ENCODE results near the gene DGKG. TPM values are rescaled to one million over a fixed set of nuclear protein-coding genes. Genes with fewer than 3 reads are reported as not detected.

Gene DGKG
- 2.5 TPM for total RNA-seq

- H3K4me3 ChIP-seq (ENCODE audit: low read length) = peak within 1 kb of the TSS; percentile 54
- peaks cover 72% of the 10 kb centered on the region for H3K4me1 ChIP-seq (ENCODE audit: insufficient read depth, low read length)
- H3K27me3 ChIP-seq (ENCODE audit: insufficient read depth, low read length) = peaks cover 6% of the 10 kb centered on the region
- H3K9me3 ChIP-seq (ENCODE audit: low read depth, low read length) = no peaks in the 10 kb centered on the region
These were observed at the start of gene DGKG for GRCh38 chr3:186361762-186362536. DGKG (minus strand) TSS chr3:186362234; CDS start chr3:186320459, 41,775 bp downstream.

- H3K27me3 ChIP-seq (ENCODE audit: insufficient read depth, low read length) = no peaks in the 10 kb centered on the region
- peaks cover 15% of the 10 kb centered on the region for H3K4me1 ChIP-seq (ENCODE audit: insufficient read depth, low read length)
- H3K4me3 ChIP-seq (ENCODE audit: low read length) = no peak overlapping the region
- no peaks in the 10 kb centered on the region for H3K9me3 ChIP-seq (ENCODE audit: low read depth, low read length)
These were observed 49.1 kb upstream of the DGKG start for GRCh38 chr3:186411089-186411488.

GRCh38 chr3:186406669-186407635 lies 44.9 kb upstream of the DGKG start:
- Histone ChIP-seq H3K9me3 (ENCODE audit: low read depth, low read length) (no peaks in the 10 kb centered on the region), H3K27me3 (ENCODE audit: insufficient read depth, low read length) (no peaks in the 10 kb centered on the region), H3K4me3 (ENCODE audit: low read length) (no peak overlapping the region)

GRCh38 chr3:186401556-186401955 lies 39.5 kb upstream of the DGKG start:
- Histone ChIP-seq H3K4me1 (ENCODE audit: insufficient read depth, low read length) (no peaks in the 10 kb centered on the region), H3K4me3 (ENCODE audit: low read length) (no peak overlapping the region), H3K27me3 (ENCODE audit: insufficient read depth, low read length) (no peaks in the 10 kb centered on the region), H3K9me3 (ENCODE audit: low read depth, low read length) (no peaks in the 10 kb centered on the region)

More at GRCh38 chr3:186406669-186407635, 44.9 kb upstream of the DGKG start:
- no peaks in the 10 kb centered on the region for H3K4me1 ChIP-seq (ENCODE audit: insufficient read depth, low read length)

- no peaks in the 10 kb centered on the region for H3K27me3 ChIP-seq (ENCODE audit: insufficient read depth, low read length)
- H3K4me1 ChIP-seq (ENCODE audit: insufficient read depth, low read length) = no peaks in the 10 kb centered on the region
- H3K4me3 ChIP-seq (ENCODE audit: low read length) = no peak overlapping the region
- no peaks in the 10 kb centered on the region for H3K9me3 ChIP-seq (ENCODE audit: low read depth, low read length)
These were observed 38.6 kb upstream of the DGKG start for GRCh38 chr3:186400662-186401061.

- H3K4me1 ChIP-seq (ENCODE audit: insufficient read depth, low read length) = no peaks in the 10 kb centered on the region
- H3K27me3 ChIP-seq (ENCODE audit: insufficient read depth, low read length) = no peaks in the 10 kb centered on the region
- no peaks in the 10 kb centered on the region for H3K9me3 ChIP-seq (ENCODE audit: low read depth, low read length)
- H3K4me3 ChIP-seq (ENCODE audit: low read length) = no peak overlapping the region
These were observed 38.0 kb upstream of the DGKG start for GRCh38 chr3:186400026-186400425.

GRCh38 chr3:186394566-186395217 lies 32.7 kb upstream of the DGKG start:
- H3K27me3 ChIP-seq (ENCODE audit: insufficient read depth, low read length) = no peaks in the 10 kb centered on the region

GRCh38 chr3:186386883-186387560 lies 25.0 kb upstream of the DGKG start:
- H3K4me3 ChIP-seq (ENCODE audit: low read length) = no peak overlapping the region
- H3K27me3 ChIP-seq (ENCODE audit: insufficient read depth, low read length) = no peaks in the 10 kb centered on the region
- H3K4me1 ChIP-seq (ENCODE audit: insufficient read depth, low read length) = no peaks in the 10 kb centered on the region
- no peaks in the 10 kb centered on the region for H3K9me3 ChIP-seq (ENCODE audit: low read depth, low read length)

More at GRCh38 chr3:186394566-186395217, 32.7 kb upstream of the DGKG start:
- Histone ChIP-seq H3K4me3 (ENCODE audit: low read length) (no peak overlapping the region), H3K9me3 (ENCODE audit: low read depth, low read length) (no peaks in the 10 kb centered on the region), H3K4me1 (ENCODE audit: insufficient read depth, low read length) (no peaks in the 10 kb centered on the region)

- H3K4me1 ChIP-seq (ENCODE audit: insufficient read depth, low read length) = no peaks in the 10 kb centered on the region
- H3K27me3 ChIP-seq (ENCODE audit: insufficient read depth, low read length) = no peaks in the 10 kb centered on the region
- H3K9me3 ChIP-seq (ENCODE audit: low read depth, low read length) = no peaks in the 10 kb centered on the region
- H3K4me3 ChIP-seq (ENCODE audit: low read length) = no peak overlapping the region
These were observed 24.0 kb upstream of the DGKG start for GRCh38 chr3:186385856-186386602.

GRCh38 chr3:186383026-186383993 lies 21.3 kb upstream of the DGKG start:
- H3K4me3 ChIP-seq (ENCODE audit: low read length) = no peak overlapping the region
- H3K4me1 ChIP-seq (ENCODE audit: insufficient read depth, low read length) = no peaks in the 10 kb centered on the region
- H3K27me3 ChIP-seq (ENCODE audit: insufficient read depth, low read length) = no peaks in the 10 kb centered on the region
- no peaks in the 10 kb centered on the region for H3K9me3 ChIP-seq (ENCODE audit: low read depth, low read length)

- H3K4me3 ChIP-seq (ENCODE audit: low read length) = no peak overlapping the region
- H3K27me3 ChIP-seq (ENCODE audit: insufficient read depth, low read length) = no peaks in the 10 kb centered on the region
These were observed 20.3 kb upstream of the DGKG start for GRCh38 chr3:186382217-186382885.

GRCh38 chr3:186381424-186382216 lies 19.6 kb upstream of the DGKG start:
- Histone ChIP-seq H3K27me3 (ENCODE audit: insufficient read depth, low read length) (no peaks in the 10 kb centered on the region), H3K4me3 (ENCODE audit: low read length) (no peak overlapping the region), H3K9me3 (ENCODE audit: low read depth, low read length) (no peaks in the 10 kb centered on the region), H3K4me1 (ENCODE audit: insufficient read depth, low read length) (no peaks in the 10 kb centered on the region)

More at GRCh38 chr3:186382217-186382885, 20.3 kb upstream of the DGKG start:
- no peaks in the 10 kb centered on the region for H3K9me3 ChIP-seq (ENCODE audit: low read depth, low read length)
- no peaks in the 10 kb centered on the region for H3K4me1 ChIP-seq (ENCODE audit: insufficient read depth, low read length)
